NCI-H748 treated with DMSO at 0.1 percent for 48 hours (cell line): Measurements from ENCODE around the gene CACHD1.
"Not testable (repeated sequence)": the region's sequence is repeated elsewhere in the genome, so short reads cannot be mapped to it uniquely, and the experiment has no call there.

Source experiments
- DNase-seq: peaks from one replicate; lab custom pipeline; 2025; lab: John Stamatoyannopoulos, UW

CACHD1 gene

GRCh38 chr1:64594446-64594845 is 124.5 kb downstream of the CACHD1 start:
- no peak for DNase-seq

- DNase-seq = no peak
Measured at GRCh38 chr1:64595871-64596515, 126.1 kb downstream of the CACHD1 start.

- no peak for DNase-seq
Measured at GRCh38 chr1:64597113-64597512, 127.2 kb downstream of the CACHD1 start.

GRCh38 chr1:64598100-64598571 is 128.2 kb downstream of the CACHD1 start:
- no peak for DNase-seq

- DNase-seq = no peak
Measured at GRCh38 chr1:64599242-64599641, 129.3 kb downstream of the CACHD1 start.

GRCh38 chr1:64601207-64601606 is 131.3 kb downstream of the CACHD1 start:
- DNase-seq = no peak

- DNase-seq = no peak
Measured at GRCh38 chr1:64608005-64608650, 138.2 kb downstream of the CACHD1 start.

GRCh38 chr1:64608651-64609048 is 138.7 kb downstream of the CACHD1 start:
- DNase-seq = no peak

GRCh38 chr1:64610950-64611349 is 141.0 kb downstream of the CACHD1 start:
- not testable (repeated sequence) for DNase-seq

GRCh38 chr1:64616039-64616438 is 146.1 kb downstream of the CACHD1 start:
- DNase-seq = no peak

GRCh38 chr1:64623750-64624191 is 153.8 kb downstream of the CACHD1 start:
- DNase-seq = peak; percentile 10

GRCh38 chr1:64624218-64624713 is 154.3 kb downstream of the CACHD1 start:
- DNase-seq = peak; percentile 29

GRCh38 chr1:64624808-64625207 is 154.9 kb downstream of the CACHD1 start:
- no peak for DNase-seq

- no peak for DNase-seq
Measured at GRCh38 chr1:64630611-64631010, 160.7 kb downstream of the CACHD1 start.

GRCh38 chr1:64631346-64632034 is 161.6 kb downstream of the CACHD1 start:
- DNase-seq = no peak

- DNase-seq = no peak
Measured at GRCh38 chr1:64632936-64633335, 163.0 kb downstream of the CACHD1 start.

- no peak for DNase-seq
Measured at GRCh38 chr1:64645735-64646134, 175.8 kb downstream of the CACHD1 start.

GRCh38 chr1:64650411-64650810 is 180.5 kb downstream of the CACHD1 start:
- no peak for DNase-seq

GRCh38 chr1:64651841-64652240 is 181.9 kb downstream of the CACHD1 start:
- no peak for DNase-seq

GRCh38 chr1:64653466-64653865 is 183.5 kb downstream of the CACHD1 start:
- no peak for DNase-seq

GRCh38 chr1:64654519-64655341 is 184.8 kb downstream of the CACHD1 start:
- no peak for DNase-seq

- no peak for DNase-seq
Measured at GRCh38 chr1:64655861-64656260, 185.9 kb downstream of the CACHD1 start.
